Choroid plexus epithelial cell (primary cell): ENCODE results near the gene PABPC1L2B.
"Not testable (repeated sequence)": the region's sequence is repeated elsewhere in the genome, so short reads cannot be mapped to it uniquely, and the experiment has no call there.

Source experiments
- DNase-seq: peaks from one replicate; pipeline ENCODE4 v3.0.0-alpha.2; 2010; ENCODE audit warnings: low read depth
- H3K4me3 ChIP-seq: 2 replicates; pipeline ENCODE4 v1.5.1; 2011; ENCODE audit warnings: low read depth, mild to moderate bottlenecking, control low read depth, low read length, moderate library complexity
- CTCF ChIP-seq: conservative IDR thresholded peaks from 2 replicates; pipeline ENCODE4 v1.5.1; 2011; ENCODE audit warnings: low read depth, mild to moderate bottlenecking, control low read depth, inconsistent platforms, low read length, moderate library complexity

PABPC1L2B gene

DNA sequence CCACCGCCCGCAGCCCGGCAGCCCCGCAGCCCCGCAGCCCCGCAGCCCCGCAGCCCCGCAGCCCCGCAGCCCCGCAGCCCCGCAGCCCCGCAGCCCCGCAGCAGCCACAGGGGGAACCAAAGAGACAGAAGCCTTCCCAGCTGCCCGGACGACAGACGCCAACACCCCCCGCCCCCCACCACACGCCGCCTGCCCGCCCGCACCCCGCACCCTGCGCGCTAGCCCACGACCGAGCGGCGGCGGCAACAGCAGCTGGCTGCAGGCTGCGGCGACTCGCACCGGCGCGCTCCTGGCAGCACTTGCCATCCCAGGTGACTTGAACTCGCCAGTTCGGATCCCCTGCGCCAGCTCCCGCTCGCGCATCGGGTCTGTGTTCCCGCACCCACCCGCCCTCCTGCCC is at the start of gene PABPC1L2B:
Gene PABPC1L2B (plus strand): TSS at position 207 of the 400 bp plus-strand sequence. CDS start 704 bp downstream, outside the sequence.
- H3K4me3 ChIP-seq, DNase-seq: not testable (repeated sequence)

GRCh38 chrX:72959971-72960370 is 42.8 kb upstream of the PABPC1L2B start:
- H3K4me3 ChIP-seq, DNase-seq: not testable (repeated sequence)

DNA sequence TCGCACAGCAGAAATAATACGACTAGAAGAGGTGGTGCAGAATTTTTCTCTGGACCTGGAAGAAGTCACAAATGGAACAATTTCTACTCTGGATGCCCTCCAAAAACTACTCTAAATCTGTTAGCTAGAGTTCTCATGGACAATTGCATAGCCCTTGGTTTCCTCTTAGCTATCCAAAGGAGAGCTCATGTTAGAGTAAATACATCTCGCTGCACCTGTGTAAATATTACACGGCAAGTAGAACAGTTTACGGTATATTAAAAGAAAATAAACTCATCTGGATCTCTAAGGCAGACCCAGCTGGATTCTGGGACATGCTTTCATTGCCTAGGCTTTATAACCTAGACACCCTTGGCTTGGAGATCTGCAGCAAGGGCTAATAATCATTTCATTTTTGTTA is 30.9 kb upstream of the PABPC1L2B start:
- H3K4me3 ChIP-seq, DNase-seq: not testable (repeated sequence)

GRCh38 chrX:72974885-72975284 is 27.9 kb upstream of the PABPC1L2B start:
- not testable (repeated sequence) for DNase-seq, H3K4me3 ChIP-seq

DNA sequence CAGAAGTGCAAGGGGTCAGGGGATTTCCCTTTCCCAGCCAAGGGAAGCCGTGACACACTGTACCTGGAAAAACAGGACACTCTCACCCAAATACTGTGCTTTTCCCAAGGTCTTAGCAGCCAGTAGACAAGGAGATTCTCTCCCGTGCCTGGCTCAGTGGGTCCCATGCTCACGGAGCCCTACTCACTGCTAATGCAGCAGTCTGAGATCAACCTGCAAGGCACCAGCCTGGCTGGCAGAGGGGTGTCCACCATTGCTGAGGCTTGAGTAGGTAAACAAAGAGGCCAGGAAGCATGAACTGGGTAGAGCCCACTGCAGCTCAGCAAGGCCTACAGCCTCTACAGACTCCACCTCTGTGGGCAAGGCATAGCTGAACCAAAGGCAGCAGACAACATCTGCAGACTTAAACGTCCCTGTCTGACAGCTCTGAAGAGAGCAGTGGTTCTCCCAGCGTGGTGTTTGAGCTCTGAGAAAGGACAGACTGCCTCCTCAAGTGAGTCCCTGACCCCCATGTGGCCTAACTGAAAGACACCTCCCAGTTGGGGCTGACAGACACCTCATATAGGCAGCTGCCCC is 21.8 kb upstream of the PABPC1L2B start:
- H3K4me3 ChIP-seq, DNase-seq: not testable (repeated sequence)

DNA sequence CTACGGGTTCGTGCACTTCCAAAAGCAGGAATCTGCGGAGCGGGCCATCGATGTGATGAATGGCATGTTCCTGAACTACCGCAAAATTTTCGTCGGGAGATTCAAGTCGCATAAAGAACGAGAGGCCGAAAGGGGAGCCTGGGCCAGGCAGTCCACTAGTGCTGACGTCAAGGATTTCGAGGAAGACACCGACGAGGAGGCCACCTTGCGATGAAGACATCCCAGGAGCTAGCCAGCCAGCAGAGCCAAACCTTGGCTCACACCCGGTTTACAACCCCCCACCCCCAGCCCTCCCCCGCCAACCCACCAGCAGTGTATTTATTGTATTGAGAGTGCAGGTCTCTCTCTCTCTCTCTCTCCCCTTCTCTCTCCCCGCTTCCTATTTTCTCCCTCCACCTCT is 1.3 kb downstream of the PABPC1L2B start:
- H3K4me3 ChIP-seq, DNase-seq: not testable (repeated sequence)

DNA sequence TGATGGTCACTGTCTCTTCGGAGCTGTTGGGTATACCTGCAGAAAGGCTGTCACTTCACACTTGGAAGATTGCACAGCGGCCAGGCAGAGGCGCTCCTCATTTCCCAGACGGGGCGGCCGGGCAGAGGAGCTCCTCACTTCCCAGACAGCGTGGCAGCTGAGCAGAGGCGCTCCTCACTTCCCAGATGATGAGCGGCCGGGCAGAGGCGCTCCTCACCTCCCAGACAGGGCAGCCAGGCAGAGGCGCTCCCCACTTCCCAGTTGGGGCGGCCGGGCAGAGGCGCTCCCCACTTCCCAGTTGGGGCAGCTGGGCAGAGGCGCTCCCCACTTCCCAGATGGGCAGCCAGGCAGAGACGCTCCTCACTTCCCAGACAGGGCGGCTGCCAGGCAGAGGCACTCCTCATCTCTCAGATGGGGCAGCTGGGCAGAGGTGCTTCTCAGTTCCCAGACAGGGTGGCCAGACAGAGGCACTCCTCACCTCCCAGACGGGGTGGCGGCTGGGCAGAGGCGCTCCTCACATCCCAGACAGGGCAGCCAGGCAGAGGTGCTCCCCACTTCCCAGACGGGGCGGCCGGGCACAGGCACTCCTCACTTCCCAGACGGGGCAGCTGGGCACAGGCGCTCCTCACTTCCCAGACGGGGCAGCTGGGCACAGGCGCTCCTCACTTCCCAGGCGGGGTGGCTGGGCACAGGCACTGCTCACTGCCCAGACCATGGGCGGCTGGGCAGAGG is 18.8 kb downstream of the PABPC1L2B start:
- TF ChIP-seq CTCF: no peak
- DNase-seq: no peak
- no peak overlapping the region for H3K4me3 ChIP-seq

- H3K4me3 ChIP-seq, DNase-seq: not testable (repeated sequence)
These were observed 19.3 kb downstream of the PABPC1L2B start for GRCh38 chrX:73022093-73022445.

- no peak for TF ChIP-seq CTCF
- no peak overlapping the region for H3K4me3 ChIP-seq
- DNase-seq: no peak
These were observed 26.1 kb downstream of the PABPC1L2B start for GRCh38 chrX:73028876-73029275.
